ENCODE data around the gene FUNDC2.
A peak's percentile ranks its signal among the peaks of the same experiment; 100 is the strongest.

Gene FUNDC2

GRCh38 chrX:155009994-155010472 is 16.6 kb upstream of the FUNDC2 start:
- no peaks in the 10 kb centered on the region for H3K9me3 ChIP-seq
- H3K27ac ChIP-seq = no peak overlapping the region
- no peaks in the 10 kb centered on the region for H3K36me3 ChIP-seq
- H3K4me1 ChIP-seq (ENCODE audit: control insufficient read depth in 1 of 2, insufficient read depth in 1 of 2, low read depth in 1 of 2, low read length in 1 of 2) = no peaks in the 10 kb centered on the region
- no peaks in the 10 kb centered on the region for H3K27me3 ChIP-seq
- no peak overlapping the region for H3K4me3 ChIP-seq (ENCODE audit: low read depth in 1 of 2, low read length in 1 of 2)
- no peak for TF ChIP-seq CTCF (IDR thresholded peaks at IDR 0.05)

GRCh38 chrX:155020591-155020990 is 6.1 kb upstream of the FUNDC2 start:
- no peak for TF ChIP-seq CTCF (IDR thresholded peaks at IDR 0.05)
- Histone ChIP-seq H3K36me3 (no peaks in the 10 kb centered on the region), H3K27me3 (no peaks in the 10 kb centered on the region), H3K27ac (no peak overlapping the region), H3K4me1 (ENCODE audit: control insufficient read depth in 1 of 2, insufficient read depth in 1 of 2, low read depth in 1 of 2, low read length in 1 of 2) (no peaks in the 10 kb centered on the region), H3K4me3 (ENCODE audit: low read depth in 1 of 2, low read length in 1 of 2) (no peak overlapping the region), H3K9me3 (no peaks in the 10 kb centered on the region)

GRCh38 chrX:155022585-155022984 is 4.1 kb upstream of the FUNDC2 start, which contains the start of gene F8:
Gene F8 (minus strand): TSS chrX:155022723. CDS start chrX:155022552, 171 bp downstream.
- no peak within 1 kb of the TSS for H3K4me3 ChIP-seq (ENCODE audit: low read depth in 1 of 2, low read length in 1 of 2)
- H3K9me3 ChIP-seq = no peaks in the 10 kb centered on the region
- no peaks in the 10 kb centered on the region for H3K27me3 ChIP-seq
- H3K27ac ChIP-seq = no peak within 1 kb of the TSS
- H3K36me3 ChIP-seq = no peaks in the 10 kb centered on the region
- H3K4me1 ChIP-seq (ENCODE audit: control insufficient read depth in 1 of 2, insufficient read depth in 1 of 2, low read depth in 1 of 2, low read length in 1 of 2) = peaks cover 3 to 4% of the 10 kb centered on the region in 2 experiments
- TF ChIP-seq CTCF (IDR thresholded peaks at IDR 0.05) = no peak

GRCh38 chrX:155023907-155024833 is 2.5 kb upstream of the FUNDC2 start:
- Histone ChIP-seq H3K4me3 (ENCODE audit: low read depth in 1 of 2, low read length in 1 of 2) (no peak overlapping the region), H3K27me3 (no peaks in the 10 kb centered on the region), H3K9me3 (no peaks in the 10 kb centered on the region), H3K4me1 (ENCODE audit: control insufficient read depth in 1 of 2, insufficient read depth in 1 of 2, low read depth in 1 of 2, low read length in 1 of 2) (peaks cover 6 to 11% of the 10 kb centered on the region in 2 experiments), H3K27ac (no peak overlapping the region), H3K36me3 (no peaks in the 10 kb centered on the region)
- TF ChIP-seq CTCF (IDR thresholded peaks at IDR 0.05) = no peak

GRCh38 chrX:155026420-155026726 is 271 bp upstream of the FUNDC2 start:
- Histone ChIP-seq H3K27me3 (no peaks in the 10 kb centered on the region), H3K9me3 (no peaks in the 10 kb centered on the region), H3K36me3 (no peaks in the 10 kb centered on the region), H3K27ac (peak overlapping the region; percentile 91), H3K4me3 (ENCODE audit: low read depth in 1 of 2, low read length in 1 of 2) (peak overlapping the region; percentile 60 to 71), H3K4me1 (ENCODE audit: control insufficient read depth in 1 of 2, insufficient read depth in 1 of 2, low read depth in 1 of 2, low read length in 1 of 2) (peaks cover 6 to 11% of the 10 kb centered on the region in 2 experiments)
- TF ChIP-seq CTCF (IDR thresholded peaks at IDR 0.05) = no peak

Measured in neutrophil (primary cell).